NCI-H2196 treated with DMSO at 0.1 percent for 48 hours (cell line): Measurements from ENCODE around the gene PIGL.
"Not testable (repeated sequence)": the region's sequence is repeated elsewhere in the genome, so short reads cannot be mapped to it uniquely, and the experiment has no call there.

ENCODE experiments used
- DNase-seq: peaks from one replicate; lab custom pipeline; 2025; ENCODE audit not compliant: unreplicated experiment; lab: John Stamatoyannopoulos, UW

The PIGL gene

DNA sequence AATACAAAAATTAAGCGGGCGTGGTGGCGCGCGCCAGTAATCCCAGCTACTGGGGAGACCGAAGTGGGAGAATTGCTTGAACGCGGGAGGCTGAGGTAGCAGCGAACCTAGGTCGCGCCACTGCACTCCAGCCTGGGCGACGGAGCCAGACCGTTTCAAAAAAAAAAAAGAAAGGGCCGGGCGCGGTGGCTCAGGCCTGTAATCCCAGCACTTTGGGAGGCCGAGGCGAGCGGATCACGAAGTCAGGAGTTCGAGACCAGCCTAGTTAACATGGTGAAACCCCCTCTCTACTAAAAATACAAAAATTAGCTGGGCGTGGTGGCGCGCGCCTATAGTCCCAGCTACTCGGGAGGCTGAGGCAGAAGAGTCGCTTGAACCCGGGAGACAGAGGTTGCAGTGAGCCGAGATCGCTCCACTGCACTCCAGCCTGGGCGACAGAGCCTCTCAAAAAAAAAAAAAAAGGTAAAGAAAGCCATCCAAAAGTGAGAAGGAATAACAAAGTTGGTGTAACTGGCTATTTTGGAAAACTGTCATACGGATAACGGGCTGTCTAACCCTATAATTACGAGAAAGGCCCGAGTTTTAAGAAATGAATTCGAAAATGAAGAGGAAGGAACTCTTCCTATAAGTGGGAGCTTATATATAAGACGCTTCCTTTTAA lies 539 bp upstream of the PIGL start:
- not testable (repeated sequence) for DNase-seq

- DNase-seq = no peak
Measured at GRCh38 chr17:16222406-16222805, 5.4 kb downstream of the PIGL start.

DNA sequence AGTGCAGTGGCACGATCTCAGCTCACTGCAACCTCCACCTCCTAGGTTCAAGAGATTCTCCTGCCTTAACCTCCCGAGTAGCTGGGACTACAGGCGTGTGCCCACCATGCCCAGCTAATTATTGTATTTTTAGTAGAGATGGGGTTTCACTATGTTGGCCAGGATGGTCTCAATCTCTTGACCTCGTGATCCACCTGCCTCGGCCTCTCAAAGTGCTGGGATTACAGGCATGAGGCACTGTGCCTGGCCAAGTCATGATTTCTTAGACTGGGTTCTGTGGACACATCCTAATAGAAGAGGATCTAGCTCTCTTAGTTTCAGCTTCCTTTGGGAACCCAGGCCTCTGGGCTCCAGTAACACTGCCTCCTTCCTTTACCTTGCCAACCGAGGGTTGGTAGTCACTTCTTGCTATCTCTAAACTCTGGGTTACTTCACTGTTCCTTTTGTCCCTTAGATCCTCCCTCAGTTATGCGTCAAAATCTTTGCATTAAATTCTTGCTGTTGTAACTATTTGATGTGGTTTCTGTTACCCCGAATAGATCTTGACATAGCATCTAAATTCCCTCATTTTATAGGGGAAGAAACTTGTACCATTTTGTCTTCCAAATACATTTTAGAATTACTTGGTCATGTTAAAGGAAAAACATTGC lies 13.0 kb downstream of the PIGL start:
- not testable (repeated sequence) for DNase-seq

- no peak for DNase-seq
Measured at GRCh38 chr17:16232391-16232790, 15.4 kb downstream of the PIGL start.

DNA sequence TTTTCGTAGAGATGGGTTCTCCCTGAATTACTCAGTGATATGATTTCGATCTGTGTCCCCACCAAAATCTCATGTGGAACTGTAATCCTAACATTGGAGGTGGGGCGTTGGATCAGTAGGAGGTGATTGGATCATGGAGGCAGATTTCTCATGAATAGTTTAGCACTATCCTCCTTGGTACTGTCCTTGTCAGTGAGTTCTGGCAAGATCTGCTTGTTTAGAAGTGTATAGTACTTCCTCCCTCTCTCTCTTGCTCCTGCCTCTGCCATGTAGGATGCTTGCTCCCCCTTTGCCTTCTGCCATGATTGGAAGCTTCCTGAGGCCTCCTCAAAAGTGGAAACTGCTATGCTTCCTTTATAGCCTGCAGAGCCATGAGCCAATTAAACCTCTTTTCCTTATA lies 22.9 kb downstream of the PIGL start:
- DNase-seq = no peak

GRCh38 chr17:16241906-16242399 lies 24.9 kb downstream of the PIGL start:
- DNase-seq = no peak

DNA sequence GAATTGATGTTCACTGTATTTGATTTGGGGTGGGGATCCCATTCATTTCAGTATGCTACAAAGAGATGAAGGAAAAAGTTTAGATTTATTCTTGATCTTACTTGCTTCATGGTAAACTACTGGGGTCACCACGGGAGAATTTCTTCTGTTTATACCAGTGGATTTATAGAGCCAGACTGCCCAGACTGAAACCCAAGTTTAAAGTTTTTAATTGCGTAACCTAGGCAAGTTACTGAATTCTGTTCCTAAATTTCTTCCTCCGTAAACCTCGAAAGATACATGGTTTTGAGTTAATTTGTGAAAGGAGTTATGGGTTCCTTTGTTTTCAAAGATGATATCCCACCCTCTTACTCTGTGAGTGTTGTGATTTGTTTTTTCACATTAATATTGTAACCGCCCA lies 26.4 kb downstream of the PIGL start:
- no peak for DNase-seq

GRCh38 chr17:16243801-16244567 lies 27.0 kb downstream of the PIGL start:
- DNase-seq = no peak

DNA sequence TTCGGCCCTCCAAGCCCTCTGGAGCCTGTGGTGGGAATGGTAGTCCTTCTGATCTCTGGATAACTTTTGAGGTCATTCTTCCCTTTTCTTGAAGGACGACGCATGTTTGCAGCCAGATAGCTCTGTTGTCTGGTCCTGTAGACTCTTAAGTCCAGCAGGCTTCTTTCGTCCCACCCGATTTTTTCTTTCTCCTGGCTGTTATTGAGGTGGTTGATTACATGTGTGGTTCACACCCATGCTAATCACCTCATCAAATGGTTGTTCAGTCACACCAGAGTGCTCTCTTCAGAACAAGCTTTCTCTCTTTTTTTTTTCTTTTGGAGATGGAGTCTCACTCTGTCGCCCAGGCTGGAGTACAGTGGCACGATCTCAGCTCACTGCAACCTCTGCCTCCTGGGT lies 30.6 kb downstream of the PIGL start:
- DNase-seq = no peak

- DNase-seq = no peak
Measured at GRCh38 chr17:16250635-16251034, 33.6 kb downstream of the PIGL start.

DNA sequence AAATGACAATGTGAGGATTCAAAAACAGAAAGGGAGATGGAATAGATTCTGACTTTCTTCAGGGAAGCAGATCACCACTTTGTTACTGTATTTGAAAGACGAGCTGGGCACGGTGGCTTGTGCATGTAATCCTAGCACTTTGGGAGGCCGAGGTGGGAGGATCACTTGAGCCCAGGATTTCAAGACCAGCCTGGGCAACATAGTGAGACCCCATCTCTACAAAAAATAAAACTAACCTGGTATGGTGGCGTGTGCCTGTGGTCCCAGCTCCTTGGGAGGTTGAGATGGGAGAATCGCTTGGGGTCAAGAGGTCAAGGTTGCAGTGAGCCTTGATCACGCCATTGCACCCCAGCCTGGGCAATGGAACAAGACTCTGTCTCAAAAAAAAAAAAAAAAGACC lies 34.0 kb downstream of the PIGL start:
- DNase-seq = no peak

DNA sequence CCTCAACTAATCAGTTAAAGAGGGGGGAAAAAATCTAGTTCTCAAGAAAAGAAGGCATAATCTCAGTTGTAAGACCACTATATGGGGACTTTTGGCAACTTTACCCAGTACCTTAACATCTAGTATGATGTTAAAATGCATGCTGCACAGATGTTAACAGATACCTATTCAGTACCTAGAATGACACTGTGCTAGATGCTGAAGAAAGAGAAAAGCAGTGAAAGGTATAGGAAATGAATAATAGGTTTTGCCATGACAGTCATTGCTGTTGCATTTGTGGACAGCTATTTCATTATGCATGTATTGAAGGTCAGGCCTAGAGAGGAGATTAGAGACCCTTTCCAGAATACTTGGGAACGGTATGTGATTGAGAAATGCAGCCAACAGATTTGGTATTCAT lies 34.5 kb downstream of the PIGL start:
- no peak for DNase-seq

- DNase-seq = no peak
Measured at GRCh38 chr17:16254773-16255400, 37.9 kb downstream of the PIGL start.

GRCh38 chr17:16255481-16255921 lies 38.5 kb downstream of the PIGL start:
- no peak for DNase-seq

- DNase-seq = no peak
Measured at GRCh38 chr17:16258901-16259300, 41.9 kb downstream of the PIGL start.

DNA sequence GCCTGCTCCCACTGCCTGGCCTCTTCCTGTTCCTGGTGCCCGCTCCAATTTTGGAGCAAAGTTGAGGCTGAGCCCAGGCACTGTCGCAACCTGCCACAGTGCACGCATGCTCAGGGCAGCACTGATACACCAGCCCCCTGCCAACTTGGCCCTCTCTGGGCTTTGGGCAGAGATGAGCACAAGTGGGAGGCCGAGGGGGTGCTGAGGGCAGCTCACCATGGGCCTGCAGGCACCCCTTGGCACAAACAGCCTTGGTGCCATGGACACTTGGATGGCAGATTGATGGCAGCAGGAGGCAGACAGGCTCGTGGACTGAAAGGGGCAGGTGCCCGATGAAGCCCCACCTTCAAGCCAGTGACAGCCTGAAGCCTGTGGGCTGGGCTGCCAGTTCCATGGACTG lies 42.9 kb downstream of the PIGL start:
- DNase-seq = no peak

- DNase-seq = no peak
Measured at GRCh38 chr17:16261049-16261448, 44.0 kb downstream of the PIGL start.

DNA sequence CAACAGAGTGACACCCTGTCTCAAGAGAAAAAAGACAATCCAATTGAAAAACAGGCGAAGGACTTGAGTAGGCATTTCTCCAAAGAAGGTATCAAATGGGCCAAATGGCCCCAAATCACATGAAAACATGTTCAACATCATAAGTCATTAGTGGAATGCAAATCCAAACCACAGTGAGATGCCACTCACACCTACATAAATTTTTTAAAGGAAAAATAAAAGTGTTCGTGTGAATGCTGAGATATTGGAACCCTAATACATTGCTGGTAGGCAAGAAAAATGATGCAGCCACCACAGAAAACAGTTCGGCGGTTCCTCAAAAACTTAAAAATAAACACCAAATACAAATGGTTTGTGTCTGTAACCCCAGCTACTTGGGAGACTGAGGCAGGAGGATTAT lies 45.2 kb downstream of the PIGL start:
- DNase-seq = no peak

DNA sequence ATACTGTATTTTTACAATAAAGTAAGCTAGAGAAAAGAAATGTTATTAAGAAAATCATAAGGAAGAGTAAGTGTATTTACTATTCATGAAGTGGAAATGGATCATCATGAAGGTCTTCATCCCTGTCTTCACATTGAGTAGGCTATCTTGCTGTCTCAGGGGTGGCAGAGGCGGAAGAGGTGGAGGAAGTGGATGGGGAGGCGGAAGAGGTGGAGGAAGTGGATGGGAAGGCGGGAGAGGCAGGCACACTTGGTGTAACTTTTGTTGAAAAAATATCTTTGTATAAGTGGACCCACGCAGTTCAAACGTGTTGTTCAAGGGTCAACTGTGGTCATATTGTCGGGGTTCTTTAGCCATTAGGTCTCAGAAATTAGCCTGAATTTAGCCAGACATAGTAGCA lies 50.2 kb downstream of the PIGL start:
- DNase-seq = no peak

DNA sequence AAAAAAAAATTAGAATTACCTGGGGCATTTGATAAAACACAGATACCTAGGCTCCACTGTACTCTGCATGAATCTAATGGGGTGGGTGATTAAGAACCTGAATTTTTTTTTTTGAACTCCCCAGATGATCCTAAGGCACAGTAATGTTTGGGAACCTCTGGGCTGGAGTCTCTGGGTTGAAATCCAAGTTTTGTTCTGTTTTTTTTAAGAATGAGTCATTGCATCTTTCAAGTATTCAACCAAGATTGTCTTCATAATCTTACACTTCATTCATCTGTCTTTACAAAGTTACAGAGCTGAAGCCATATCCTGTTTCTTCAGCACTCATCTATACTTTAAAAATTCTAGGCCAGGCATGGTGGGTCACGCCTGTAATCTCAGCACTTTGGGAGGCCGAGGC lies 52.6 kb downstream of the PIGL start:
- DNase-seq = no peak

DNA sequence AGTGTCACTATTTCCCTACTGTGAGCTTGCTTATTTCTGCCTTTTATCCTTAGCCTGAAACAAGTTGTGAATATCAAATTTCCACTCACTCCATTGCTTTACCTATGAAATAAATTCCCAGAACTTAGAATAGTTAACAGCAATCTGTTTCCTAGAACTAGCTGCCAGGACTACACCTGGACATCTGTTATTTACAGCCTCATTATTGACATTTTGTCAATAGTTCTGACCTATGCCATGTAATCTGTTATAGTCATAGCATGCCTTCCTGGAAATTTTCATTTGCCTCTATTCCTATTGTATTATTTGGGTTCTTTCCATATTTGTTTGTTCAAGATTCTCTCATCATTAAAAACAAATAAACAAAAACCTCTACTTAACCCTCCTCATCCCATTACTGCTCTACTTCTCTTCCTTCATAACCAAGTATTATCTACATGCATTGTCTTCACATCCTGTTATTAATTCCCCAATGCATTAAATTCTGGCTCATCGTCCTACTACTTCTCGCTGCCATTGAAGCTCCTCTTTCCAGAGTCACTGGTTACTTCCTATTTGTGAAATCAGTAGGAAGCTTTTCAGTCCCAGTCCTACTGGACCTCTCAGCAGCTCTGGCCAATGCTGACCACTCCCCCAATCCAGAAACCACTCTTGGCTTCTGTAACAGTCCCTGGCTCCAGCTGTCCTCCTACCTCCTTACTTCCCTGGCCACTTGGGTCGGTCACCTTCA lies 55.3 kb downstream of the PIGL start:
- DNase-seq = no peak
